NCI-H1436 (cell line): ENCODE data around the gene KIF22.

ENCODE experiments used
- DNase-seq: peaks from one replicate; lab custom pipeline; 2025; lab: John Stamatoyannopoulos, UW

The KIF22 gene

GRCh38 chr16:29841631-29842030, 51.1 kb downstream of the KIF22 start:
- no peak for DNase-seq

DNA sequence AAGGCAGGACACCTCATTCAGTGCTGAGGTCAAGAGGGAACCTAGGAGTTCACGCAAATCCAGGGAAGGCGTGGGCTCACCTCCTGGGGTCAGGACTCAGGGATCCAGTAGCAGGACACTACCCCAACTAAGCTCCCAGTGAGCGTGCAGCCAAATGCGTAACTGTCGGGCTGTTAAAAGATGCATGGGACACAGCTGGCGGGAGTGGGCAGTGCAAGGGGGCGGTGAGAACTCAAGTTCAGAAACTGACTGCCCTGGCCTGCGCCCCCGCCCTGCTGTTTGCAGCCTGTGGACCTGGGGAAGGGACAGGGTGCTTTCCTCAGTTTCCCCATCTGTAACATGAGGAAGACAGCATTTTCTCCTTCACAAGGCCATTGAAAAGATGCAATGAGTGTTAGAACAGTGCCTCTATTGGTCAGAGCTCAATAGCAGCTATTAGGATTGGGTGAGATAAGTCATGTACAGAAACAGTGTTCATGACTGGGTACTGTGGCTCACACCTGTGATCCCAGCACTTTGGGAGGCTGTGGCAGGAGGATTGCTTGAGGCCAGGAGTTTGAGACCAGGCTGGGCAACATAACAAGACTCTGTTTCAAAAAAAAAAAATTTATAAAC, 52.3 kb downstream of the KIF22 start:
- DNase-seq = no peak

DNA sequence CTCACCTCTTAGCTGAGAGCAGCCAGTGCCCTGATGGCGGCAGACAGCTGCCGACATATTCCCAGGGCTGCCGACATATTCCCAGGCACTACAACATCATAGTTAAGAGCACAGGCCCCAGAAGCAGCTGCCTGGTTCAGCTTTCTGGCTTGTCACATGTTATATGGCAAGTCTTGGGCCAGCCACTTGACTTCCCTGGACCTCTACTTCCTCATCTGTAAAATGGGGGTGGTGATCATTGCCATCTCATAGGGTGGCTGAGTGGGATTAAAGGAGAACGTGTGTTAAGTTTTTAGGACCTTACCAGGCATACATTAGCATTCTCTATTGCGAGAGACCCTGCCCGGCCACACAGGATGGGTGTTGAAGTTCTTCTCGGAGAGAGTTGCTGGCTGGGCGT, 53.4 kb downstream of the KIF22 start:
- no peak for DNase-seq

- no peak for DNase-seq
These were observed 54.2 kb downstream of the KIF22 start for GRCh38 chr16:29844575-29845331.

GRCh38 chr16:29845656-29846055, 55.1 kb downstream of the KIF22 start:
- no peak for DNase-seq

GRCh38 chr16:29848420-29849297, 58.1 kb downstream of the KIF22 start:
- DNase-seq = peak; percentile 57

DNA sequence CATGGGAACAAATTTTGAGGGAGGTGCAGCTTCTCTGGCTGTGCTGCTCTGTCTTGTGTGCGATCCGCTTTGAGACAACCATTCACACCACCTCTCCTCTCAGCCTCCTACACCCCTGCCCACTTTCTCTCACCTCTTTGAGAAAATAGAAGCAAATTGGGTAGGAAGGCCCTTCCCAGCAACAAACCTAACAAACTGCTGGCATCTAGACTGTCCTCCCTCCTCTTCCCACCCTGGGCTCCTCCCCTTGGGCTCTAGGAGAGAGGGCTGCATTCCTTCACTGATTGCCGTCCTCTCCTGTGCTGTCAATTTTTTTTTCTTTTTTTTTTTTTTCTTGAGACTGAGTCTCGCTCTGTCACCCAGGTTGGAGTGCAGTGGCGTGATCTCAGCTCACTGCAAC, 59.0 kb downstream of the KIF22 start:
- no peak for DNase-seq

- no peak for DNase-seq
These were observed 60.4 kb downstream of the KIF22 start for GRCh38 chr16:29850998-29851397.

DNA sequence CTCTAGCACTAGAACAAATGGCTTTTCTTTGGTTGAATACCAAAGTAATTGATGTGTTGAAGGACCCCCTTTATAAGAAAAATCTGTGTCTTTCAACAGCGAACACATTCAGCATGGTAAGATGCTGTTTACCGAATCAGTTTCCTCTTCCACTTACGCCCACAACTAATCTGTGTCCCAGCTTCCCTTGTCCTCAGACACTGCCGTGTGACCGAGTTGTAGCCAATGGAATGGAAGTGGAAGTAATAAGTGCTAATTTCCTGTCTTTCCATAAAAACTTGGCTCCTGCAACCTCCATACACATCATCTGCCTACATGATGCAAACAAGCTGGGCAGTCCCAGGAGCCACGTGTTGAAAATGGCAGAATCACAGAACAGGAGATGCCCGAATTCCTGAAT, 62.1 kb downstream of the KIF22 start:
- DNase-seq = no peak

GRCh38 chr16:29854520-29855100, 64.1 kb downstream of the KIF22 start:
- no peak for DNase-seq
